Activated CD4-positive, alpha-beta T cell treated with anti-CD3 and anti-CD28 coated beads for 36 hours (primary cell): Measurements from ENCODE around the gene NR4A1. TPM values are rescaled to one million over a fixed set of nuclear protein-coding genes. Genes with fewer than 3 reads are reported as not detected.

Source experiments
- ATAC-seq: fragments of 200-7000 bp; cut with Tn5 transposase; one replicate; pipeline ENCODE4 v1.10.0; 2021; ENCODE audit warnings: mild to moderate bottlenecking, moderate library complexity
- CTCF ChIA-PET: fragments of 350-600 bp; sonication (Branson Sonifier 250); formaldehyde crosslinking; loops from one replicate; lab custom pipeline; 2021; ENCODE audit warnings: antibody characterized with exemption; lab: Charles Lee
- POLR2A ChIA-PET: fragments of 350-600 bp; sonication (Branson Sonifier 250); formaldehyde crosslinking; loops from one replicate; lab custom pipeline; 2021; ENCODE audit warnings: antibody characterized with exemption, inconsistent platforms; lab: Charles Lee
- DNase-seq: peaks from one replicate; pipeline ENCODE4 v3.0.0-alpha.2; 2020
- H3K27ac Mint-ChIP-seq: one replicate; pipeline ENCODE4 v1.8.0; 2021; ENCODE audit warnings: mixed read lengths
- H3K27me3 Mint-ChIP-seq: one replicate; pipeline ENCODE4 v1.8.0; 2021; ENCODE audit warnings: mixed read lengths
- H3K36me3 Mint-ChIP-seq: one replicate; pipeline ENCODE4 v1.8.0; 2021; ENCODE audit warnings: low read depth, mixed read lengths
- H3K4me1 Mint-ChIP-seq: one replicate; pipeline ENCODE4 v1.8.0; 2021; ENCODE audit warnings: mixed read lengths
- H3K4me3 Mint-ChIP-seq: one replicate; pipeline ENCODE4 v1.8.0; 2021; ENCODE audit warnings: mild to moderate bottlenecking, moderate library complexity, mixed read lengths
- H3K9me3 Mint-ChIP-seq: one replicate; pipeline ENCODE4 v1.8.0; 2021; ENCODE audit warnings: low read depth, mixed read lengths
- intact Hi-C, 2 experiments: fragments of 100-400 bp; cut with DNase I in 1 of 2; cut with micrococcal nuclease in 1 of 2; formaldehyde crosslinking; loops; one replicate each; pipeline versions ENCODE4 v1.14.2 to v1.15.1; 2022 to 2024; cut with DNase I, micrococcal nuclease
- total RNA-seq, 2 experiments: library from RNA; stranded (reverse); gene quantifications; one replicate each; pipeline ENCODE4 v1.2.3, GENCODE V29; 2021

The NR4A1 gene
- total RNA-seq, 2 experiments from 2014 or later, result 69.4 to 72.8 TPM

DNA sequence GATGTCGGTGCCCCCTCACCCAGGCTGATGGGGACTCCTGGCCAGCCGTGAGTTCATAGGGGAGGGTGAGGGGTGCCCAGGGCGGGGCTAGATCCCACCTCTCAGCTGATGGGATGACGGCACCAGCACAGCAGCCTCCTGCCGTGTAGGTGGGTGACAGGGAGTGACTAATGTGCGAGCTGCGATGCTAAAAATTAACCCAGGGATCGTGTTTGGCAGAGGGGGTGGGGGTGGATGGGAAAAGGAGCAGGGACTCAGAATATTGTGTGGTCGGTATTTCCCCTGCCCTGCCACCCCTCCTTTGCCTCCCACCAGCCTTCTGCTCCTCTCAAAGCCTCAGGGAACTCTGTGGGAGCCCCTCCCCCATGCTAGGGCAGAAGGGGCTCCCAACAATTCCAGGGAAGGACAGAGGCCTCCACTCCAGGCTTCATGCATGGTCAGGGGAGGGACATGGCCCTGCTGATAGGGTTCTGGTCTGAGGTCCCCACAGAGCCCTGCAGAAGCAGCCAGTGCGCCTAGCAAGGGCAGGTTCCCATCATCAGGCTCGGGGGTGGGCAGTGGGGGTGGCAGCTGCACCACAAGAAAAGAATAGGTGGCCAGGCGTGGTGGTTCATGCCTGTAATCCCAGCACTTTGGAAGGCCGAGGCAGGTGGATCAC, 32.0 kb upstream of the NR4A1 start:
- Mint-ChIP-seq H3K27ac (no peak overlapping the region), H3K4me3 (no peak overlapping the region), H3K4me1 (peaks cover 19% of the 10 kb centered on the region), H3K36me3 (no peaks in the 10 kb centered on the region), H3K27me3 (no peaks in the 10 kb centered on the region), H3K9me3 (no peaks in the 10 kb centered on the region)
- ChIA-PET POLR2A (no interaction called here), CTCF (interaction anchor here (0.6 to 11.1 kb wide), 7 partner anchors 11 to 125 kb away, joined by 3 to 220 read pairs (median 17); partner anchors contain the start of gene TAMALIN)
- intact Hi-C loops, result no loop called here
- DNase-seq (no peak), ATAC-seq (no peak)

DNA sequence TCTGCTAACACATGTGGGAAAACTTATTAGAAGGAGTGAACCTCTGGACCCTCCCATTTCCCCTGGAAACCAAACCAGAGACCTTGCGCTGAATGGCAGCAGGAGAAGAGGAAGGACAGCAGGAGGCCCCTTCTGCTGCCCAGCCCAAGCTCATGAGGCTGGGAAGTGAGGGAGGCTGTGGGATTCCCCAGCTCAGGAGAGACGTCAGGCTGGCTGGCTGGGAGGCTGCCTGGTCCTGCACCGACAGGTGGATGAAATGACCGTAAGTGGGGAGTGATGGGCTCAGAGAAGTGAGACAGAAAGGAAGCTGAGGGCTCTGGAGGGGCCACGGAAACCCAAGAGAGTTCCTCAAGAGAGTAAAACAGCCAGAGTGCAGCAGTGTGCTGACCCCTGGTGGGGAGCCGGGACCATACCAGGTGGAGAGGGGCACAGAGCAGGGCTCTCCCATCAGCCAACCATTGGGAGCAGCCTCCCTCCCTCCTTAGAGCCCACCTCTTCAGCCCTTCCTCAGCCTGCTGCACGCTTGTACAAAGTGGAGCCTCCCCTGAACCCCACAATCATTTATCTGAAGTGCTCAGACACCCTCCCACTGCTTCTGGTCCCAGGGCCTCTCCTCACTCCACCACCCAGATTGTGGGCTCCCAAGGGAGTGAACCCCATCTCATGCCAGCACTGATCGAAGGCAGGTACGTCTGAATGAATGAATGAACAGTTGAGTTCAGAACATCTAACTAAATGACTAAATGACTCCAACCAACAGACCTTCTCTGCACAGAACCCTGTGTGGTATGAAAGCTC, 30.5 kb upstream of the NR4A1 start:
- ATAC-seq, result peak; percentile 21
- H3K27me3 Mint-ChIP-seq, result no peaks in the 10 kb centered on the region
- peaks cover 32% of the 10 kb centered on the region for H3K4me1 Mint-ChIP-seq
- peak; percentile 81 for DNase-seq
- H3K36me3 Mint-ChIP-seq, result no peaks in the 10 kb centered on the region
- CTCF ChIA-PET, result interaction anchor here (0.5 to 11.1 kb wide), 15 partner anchors 9 to 886 kb away, joined by 3 to 220 read pairs (median 5); partner anchors contain the start of genes NR4A1 and TAMALIN
- H3K4me3 Mint-ChIP-seq, result no peak overlapping the region
- POLR2A ChIA-PET, result interaction anchor here (0.5 to 0.6 kb wide), 3 partner anchors 40 to 937 kb away, joined by 3 read pairs; partner anchors contain the start of genes ATG101 and CSRNP2
- H3K9me3 Mint-ChIP-seq, result no peaks in the 10 kb centered on the region
- no peak overlapping the region for H3K27ac Mint-ChIP-seq
- intact Hi-C loops, result loop anchor here (1.0 to 10.0 kb wide), 2 partner anchors 94 to 596 kb away; partner anchors contain the start of gene SLC4A8 (in 1 of the 2)

DNA sequence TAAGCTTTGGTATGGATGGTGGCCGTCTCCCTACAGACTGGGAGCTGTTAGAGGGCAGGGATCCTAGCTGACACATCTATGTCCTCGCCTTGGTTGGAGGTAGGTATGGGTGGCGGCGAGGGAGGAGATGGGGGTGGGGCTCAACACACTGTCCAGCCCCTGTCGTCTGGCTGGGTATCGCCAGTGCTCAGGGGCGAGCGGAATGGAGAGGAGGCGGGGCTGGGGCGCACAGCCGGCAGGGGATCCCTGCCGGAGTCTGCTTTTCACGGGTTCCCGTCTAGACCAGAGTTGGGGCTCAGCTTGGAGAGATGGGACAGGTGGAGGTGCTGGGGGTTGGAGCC, 28.4 kb upstream of the NR4A1 start:
- H3K9me3 Mint-ChIP-seq, result no peaks in the 10 kb centered on the region
- H3K4me1 Mint-ChIP-seq, result peaks cover 37% of the 10 kb centered on the region
- ChIA-PET POLR2A (interaction anchor here (0.9 to 1.1 kb wide), 2 partner anchors 14 to 202 kb away, joined by 3 to 4 read pairs; no protein-coding TSS in a partner anchor), CTCF (interaction anchor here (0.6 to 11.1 kb wide), 23 partner anchors 12 to 247 kb away, joined by 3 to 220 read pairs (median 4); partner anchors contain the start of gene TAMALIN)
- ATAC-seq (no peak), DNase-seq (no peak)
- no peak overlapping the region for H3K27ac Mint-ChIP-seq
- peak overlapping the region; percentile 77 for H3K4me3 Mint-ChIP-seq
- H3K27me3 Mint-ChIP-seq, result no peaks in the 10 kb centered on the region
- intact Hi-C loops, result loop anchor here (1.0 to 10.0 kb wide), 7 partner anchors 17 to 598 kb away; partner anchors contain the start of genes TAMALIN (in 2 of the 2), ACVR1B (in 1 of the 2) and SLC4A8 (in 1 of the 2)
- H3K36me3 Mint-ChIP-seq, result no peaks in the 10 kb centered on the region

DNA sequence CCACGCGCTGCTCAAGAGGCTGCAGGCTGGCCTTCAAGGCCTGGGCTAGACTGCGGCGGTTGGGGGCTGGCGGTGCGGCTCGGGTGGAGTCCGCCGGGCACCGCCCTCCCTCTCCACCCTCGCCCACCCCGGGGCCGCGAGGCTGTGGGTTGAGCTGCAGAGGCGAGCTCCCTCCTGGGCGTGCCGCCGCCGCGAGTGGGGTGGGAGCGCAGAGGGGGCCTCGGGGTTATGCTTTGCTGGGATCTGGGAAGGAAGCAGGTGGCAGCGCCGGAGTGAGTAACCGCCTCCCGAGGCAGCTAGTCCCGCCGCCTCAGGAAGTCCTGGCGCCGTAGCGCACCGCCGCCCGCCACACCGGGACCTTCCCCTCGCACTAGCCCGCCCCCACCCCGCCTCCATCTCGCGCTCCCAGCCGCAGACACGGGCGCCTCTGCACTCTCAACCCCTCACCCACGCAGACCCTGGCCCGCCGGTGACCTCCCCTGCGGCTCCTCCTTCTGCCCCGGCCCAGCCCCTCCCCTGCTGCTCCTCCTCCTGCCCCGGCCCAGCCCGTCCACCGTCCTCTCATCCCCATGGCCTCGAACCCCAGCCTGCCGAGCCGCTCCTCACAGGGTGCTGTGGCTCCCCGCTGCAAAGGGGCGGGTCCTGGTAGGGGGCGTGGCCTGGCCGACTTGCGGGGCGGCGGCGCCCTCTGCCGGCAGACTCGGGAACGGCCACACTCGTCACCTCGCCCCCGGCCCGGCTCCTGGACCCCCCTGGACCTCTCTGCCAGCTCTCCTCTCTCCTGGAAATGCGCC, 27.9 kb upstream of the NR4A1 start:
- Mint-ChIP-seq H3K4me1 (peaks cover 37% of the 10 kb centered on the region), H3K36me3 (no peaks in the 10 kb centered on the region), H3K27me3 (no peaks in the 10 kb centered on the region), H3K9me3 (no peaks in the 10 kb centered on the region), H3K4me3 (peak overlapping the region; percentile 77), H3K27ac (peak overlapping the region; percentile 97)
- DNase-seq, result peak; percentile 97
- peak; percentile 69 for ATAC-seq
- intact Hi-C loops, result loop anchor here (1.0 to 10.0 kb wide), 7 partner anchors 17 to 599 kb away; partner anchors contain the start of genes TAMALIN (in 2 of the 2), ACVR1B (in 1 of the 2) and SLC4A8 (in 1 of the 2)
- ChIA-PET POLR2A (interaction anchor here (0.6 to 1.1 kb wide), 3 partner anchors 15 to 1054 kb away, joined by 3 to 7 read pairs (median 4); no protein-coding TSS in a partner anchor), CTCF (interaction anchor here (0.6 to 11.8 kb wide), 24 partner anchors 11 to 209 kb away, joined by 3 to 253 read pairs (median 4); partner anchors contain the start of genes ATG101 and TAMALIN)

DNA sequence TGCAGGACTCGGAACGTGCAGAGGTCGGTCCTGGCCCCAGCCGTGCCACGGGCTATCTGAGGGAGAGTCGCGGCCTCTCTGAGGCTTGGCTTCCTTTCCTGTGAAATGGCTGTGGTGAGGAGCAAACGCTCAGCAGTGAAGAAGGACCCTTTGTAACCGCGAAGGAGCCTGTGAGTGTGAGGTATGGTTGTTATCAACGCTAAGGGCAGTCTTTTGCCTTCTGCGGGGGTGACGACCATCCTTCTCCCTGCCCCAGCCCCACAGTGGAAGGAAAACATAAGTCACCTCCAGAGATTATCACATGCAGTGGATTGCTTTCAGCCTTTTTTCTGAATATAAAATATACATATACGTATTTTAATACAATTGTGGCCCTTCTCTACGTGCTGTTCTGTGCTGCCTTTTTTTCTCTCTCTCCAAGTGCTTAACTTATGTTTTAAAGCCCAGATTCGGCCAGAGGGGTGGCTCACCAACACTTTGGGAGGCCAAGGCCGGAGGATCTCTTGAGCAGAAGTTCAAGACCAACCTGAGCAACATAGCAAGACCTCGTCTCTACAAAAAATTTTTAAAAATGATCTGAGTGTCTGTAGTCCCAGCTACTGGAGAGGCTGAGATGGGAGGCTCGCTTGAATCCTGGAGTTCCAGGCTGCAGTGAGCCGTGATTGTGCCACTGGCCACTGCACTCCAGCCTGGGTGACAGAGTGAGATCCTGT, 27.1 kb upstream of the NR4A1 start:
- intact Hi-C loops, result loop anchor here (1.0 to 10.0 kb wide), 8 partner anchors 18 to 599 kb away; partner anchors contain the start of genes TAMALIN (in 2 of the 2), ACVR1B (in 1 of the 2) and SLC4A8 (in 1 of the 2)
- H3K9me3 Mint-ChIP-seq, result no peaks in the 10 kb centered on the region
- POLR2A ChIA-PET, result interaction anchor here (1.4 to 2.0 kb wide), 2 partner anchors 20 to 46 kb away, joined by 4 to 6 read pairs; partner anchors contain the start of gene ATG101
- peak; percentile 4 for ATAC-seq
- peak overlapping the region; percentile 97 for H3K27ac Mint-ChIP-seq
- H3K4me3 Mint-ChIP-seq, result peak overlapping the region; percentile 77
- DNase-seq, result no peak
- CTCF ChIA-PET, result interaction anchor here (0.7 to 11.8 kb wide), 28 partner anchors 10 to 561 kb away, joined by 3 to 253 read pairs (median 18); partner anchors contain the start of genes ATG101, NR4A1 and TAMALIN
- H3K27me3 Mint-ChIP-seq, result no peaks in the 10 kb centered on the region
- H3K4me1 Mint-ChIP-seq, result peaks cover 37% of the 10 kb centered on the region
- H3K36me3 Mint-ChIP-seq, result no peaks in the 10 kb centered on the region

DNA sequence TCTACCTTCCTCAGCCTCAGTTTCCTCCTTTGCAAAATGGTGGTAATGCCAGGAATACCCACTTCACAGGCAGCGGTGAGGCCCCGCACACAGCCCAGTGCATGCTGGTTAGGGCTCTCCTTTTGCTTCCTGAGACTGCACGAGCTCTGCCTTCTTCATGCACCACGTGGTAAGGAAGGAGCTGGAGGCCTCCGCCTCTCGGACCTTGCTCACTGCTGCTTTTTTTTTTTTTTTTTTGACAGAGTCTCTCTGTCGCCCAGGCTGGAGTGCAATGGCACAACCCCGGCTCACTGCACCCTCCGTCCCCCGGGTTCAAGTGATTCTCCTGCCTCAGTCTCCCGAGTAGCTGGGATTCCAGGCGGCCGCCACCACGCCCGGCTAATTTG, 26.4 kb upstream of the NR4A1 start:
- no peaks in the 10 kb centered on the region for H3K36me3 Mint-ChIP-seq
- ATAC-seq (peak; percentile 59), DNase-seq (peak; percentile 85)
- H3K4me3 Mint-ChIP-seq, result peak overlapping the region; percentile 77
- H3K27ac Mint-ChIP-seq, result peak overlapping the region; percentile 97
- ChIA-PET CTCF (interaction anchor here (0.5 to 11.8 kb wide), 38 partner anchors 9 to 1644 kb away, joined by 3 to 253 read pairs (median 12); partner anchors contain the start of genes ATG101, NR4A1, SMIM41 and TAMALIN), POLR2A (interaction anchor here (1.1 to 2.0 kb wide), 3 partner anchors 12 to 45 kb away, joined by 4 to 6 read pairs (median 4); partner anchors contain the start of gene ATG101)
- intact Hi-C loops, result loop anchor here (1.0 to 10.0 kb wide), 8 partner anchors 8 to 600 kb away; partner anchors contain the start of genes ATG101 (in 2 of the 2), NR4A1 (in 2 of the 2) and SLC4A8 (in 1 of the 2)
- H3K4me1 Mint-ChIP-seq, result peaks cover 37% of the 10 kb centered on the region
- no peaks in the 10 kb centered on the region for H3K9me3 Mint-ChIP-seq
- no peaks in the 10 kb centered on the region for H3K27me3 Mint-ChIP-seq

DNA sequence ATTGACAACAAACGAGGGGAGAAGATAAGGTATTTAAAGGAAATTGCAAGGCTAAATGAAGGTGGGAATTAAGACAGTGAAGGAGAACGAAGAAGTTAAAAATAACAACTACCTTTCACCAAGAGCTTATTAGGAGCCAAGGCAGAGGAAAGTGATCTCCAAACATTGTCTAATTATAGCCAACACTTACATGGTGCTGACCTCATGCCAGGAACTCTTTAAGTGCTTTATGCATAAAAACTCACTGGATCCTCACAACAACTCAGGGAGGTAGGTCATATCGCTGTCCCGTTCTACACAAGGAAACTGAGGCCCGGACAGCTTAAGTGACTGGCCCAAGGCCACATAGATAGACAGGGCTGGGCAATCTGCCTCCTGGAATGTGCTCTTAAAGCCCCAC, 25.0 kb upstream of the NR4A1 start:
- H3K4me1 Mint-ChIP-seq, result peaks cover 25% of the 10 kb centered on the region
- H3K36me3 Mint-ChIP-seq, result no peaks in the 10 kb centered on the region
- DNase-seq, result no peak
- ChIA-PET CTCF (interaction anchor here (0.5 to 11.8 kb wide), 27 partner anchors 9 to 302 kb away, joined by 3 to 253 read pairs (median 22); partner anchors contain the start of genes ATG101, NR4A1, SMIM41 and TAMALIN), POLR2A (interaction anchor here (2.0 kb wide), 1 partner anchor 44 kb away, joined by 6 read pairs; the partner anchor contains the start of gene ATG101)
- no peaks in the 10 kb centered on the region for H3K27me3 Mint-ChIP-seq
- no peak for ATAC-seq
- intact Hi-C loops, result loop anchor here in 1 of 2 experiments (10.0 kb wide), 1 partner anchor 601 kb away; the partner anchor contains the start of gene SLC4A8
- no peak overlapping the region for H3K4me3 Mint-ChIP-seq
- no peaks in the 10 kb centered on the region for H3K9me3 Mint-ChIP-seq
- H3K27ac Mint-ChIP-seq, result no peak overlapping the region

DNA sequence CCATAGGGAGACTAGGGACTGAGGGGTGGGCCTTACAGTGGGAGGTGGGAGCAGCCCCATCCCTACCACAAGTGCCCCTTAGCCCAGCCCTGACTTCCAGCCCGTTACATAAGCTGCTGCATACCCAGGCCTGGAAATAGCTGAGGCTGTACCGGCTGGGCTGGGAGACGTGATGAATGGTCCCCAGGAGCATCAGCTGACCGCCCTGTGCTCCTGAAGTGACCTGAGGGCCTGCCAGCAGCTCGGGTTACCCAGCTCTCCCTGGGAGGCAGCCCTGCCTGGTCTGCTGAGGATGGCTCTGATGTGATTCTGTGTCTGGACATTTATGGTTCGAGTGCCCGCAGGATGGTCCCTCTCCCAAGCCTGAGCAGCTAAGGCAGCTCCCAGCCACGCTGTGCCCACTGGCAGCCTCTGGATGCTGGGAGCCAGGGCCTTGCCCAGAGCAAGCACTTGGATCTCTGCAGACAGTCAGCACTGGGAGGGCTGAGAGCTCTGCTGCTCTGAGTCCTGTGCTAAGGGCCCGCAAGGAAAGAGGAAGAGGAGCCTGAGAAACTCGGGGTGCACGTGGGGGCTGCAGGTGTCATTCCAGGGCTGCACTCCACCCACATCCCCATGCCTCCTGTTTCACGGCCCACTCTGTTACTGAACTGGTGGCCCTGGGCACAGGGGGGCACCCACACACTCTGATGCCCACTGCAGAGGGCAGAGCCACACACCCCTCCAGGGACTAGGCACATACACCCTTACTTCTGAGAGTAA, 24.0 kb upstream of the NR4A1 start:
- ATAC-seq (no peak), DNase-seq (no peak)
- CTCF ChIA-PET, result interaction anchor here (0.9 to 11.8 kb wide), 16 partner anchors 8 to 141 kb away, joined by 4 to 253 read pairs (median 50); partner anchors contain the start of genes ATG101, NR4A1 and TAMALIN
- H3K4me3 Mint-ChIP-seq, result no peak overlapping the region
- H3K9me3 Mint-ChIP-seq, result no peaks in the 10 kb centered on the region
- H3K36me3 Mint-ChIP-seq, result no peaks in the 10 kb centered on the region
- intact Hi-C loops, result loop anchor here in 1 of 2 experiments (10.0 kb wide), 1 partner anchor 602 kb away; the partner anchor contains the start of gene SLC4A8
- no peaks in the 10 kb centered on the region for H3K27me3 Mint-ChIP-seq
- no peak overlapping the region for H3K27ac Mint-ChIP-seq
- H3K4me1 Mint-ChIP-seq, result peaks cover 28% of the 10 kb centered on the region
- POLR2A ChIA-PET, result no interaction called here
